RWPE1 (cell line): Measurements from ENCODE around the gene SPACA5.
A peak's percentile ranks its signal among the peaks of the same experiment; 100 is the strongest.
"Not testable (repeated sequence)": the region's sequence is repeated elsewhere in the genome, so short reads cannot be mapped to it uniquely, and the experiment has no call there.

Experiments used
- CTCF ChIA-PET: fragments of 350-600 bp; sonication (Branson Sonifier 250); formaldehyde crosslinking; extraction: SDS; loops from one replicate; lab custom pipeline; 2021; lab: Yijun Ruan, JAX
- POLR2A ChIA-PET: fragments of 400-600 bp; formaldehyde crosslinking; extraction: SDS; loops from one replicate; lab custom pipeline; 2020; ENCODE audit warnings: antibody characterized with exemption; ENCODE audit not compliant: low non-redundant PET; lab: Yijun Ruan, JAX
- DNase-seq: peaks from one replicate; pipeline ENCODE4 v3.0.0; 2012; ENCODE audit warnings: low spot score
- H3K27ac ChIP-seq: fragments of 450-650 bp; 2 replicates; pipeline ENCODE4 v1.5.1; 2017
- CTCF ChIP-seq: fragments of 450-650 bp; conservative IDR thresholded peaks from 2 replicates; pipeline ENCODE4 v1.5.1; 2017; ENCODE audit warnings: low read depth, mild to moderate bottlenecking

SPACA5 gene

GRCh38 chrX:48022738-48023137 lies 15.9 kb downstream of the SPACA5 start:
- CTCF ChIA-PET: no interaction called here
- H3K27ac ChIP-seq: no peak overlapping the region
- DNase-seq: no peak
- TF ChIP-seq CTCF: no peak
- POLR2A ChIA-PET: no interaction called here

- CTCF ChIA-PET: no interaction called here
- peak overlapping the region; percentile 42; the same call in 1 of the 2 replicates for H3K27ac ChIP-seq
- peak; percentile 50 for TF ChIP-seq CTCF
- POLR2A ChIA-PET: no interaction called here
- peak; percentile 26 for DNase-seq
Observed at GRCh38 chrX:48025561-48025960, 18.8 kb downstream of the SPACA5 start.

GRCh38 chrX:48027545-48027944 lies 20.8 kb downstream of the SPACA5 start:
- H3K27ac ChIP-seq, POLR2A ChIA-PET, DNase-seq: not testable (repeated sequence)
- CTCF ChIA-PET: interaction anchor here (0.6 to 0.7 kb wide), 3 partner anchors 47 to 192 kb away, joined by 3 to 5 read pairs (median 4); no protein-coding TSS in a partner anchor

- CTCF ChIA-PET: interaction anchor here (0.6 kb wide), 1 partner anchor 371 kb away, joined by 3 read pairs; no protein-coding TSS in a partner anchor
Observed at GRCh38 chrX:48028091-48028490, 21.3 kb downstream of the SPACA5 start.

GRCh38 chrX:48030237-48030636 lies 23.4 kb downstream of the SPACA5 start:
- CTCF ChIA-PET: no interaction called here
- TF ChIP-seq CTCF: no peak
- DNase-seq: no peak
- POLR2A ChIA-PET: no interaction called here
- no peak overlapping the region for H3K27ac ChIP-seq

More at GRCh38 chrX:48028091-48028490, 21.3 kb downstream of the SPACA5 start:
- H3K27ac ChIP-seq: no peak overlapping the region
- POLR2A ChIA-PET: no interaction called here
- DNase-seq: no peak
- no peak for TF ChIP-seq CTCF

- DNase-seq, CTCF ChIA-PET, POLR2A ChIA-PET, H3K27ac ChIP-seq: not testable (repeated sequence)
Observed at GRCh38 chrX:48030641-48031173, 23.9 kb downstream of the SPACA5 start.

GRCh38 chrX:48035891-48036290 lies 29.1 kb downstream of the SPACA5 start:
- CTCF ChIA-PET: no interaction called here
- POLR2A ChIA-PET: no interaction called here
- no peak overlapping the region for H3K27ac ChIP-seq
- no peak for TF ChIP-seq CTCF
- no peak for DNase-seq
